ENCODE measurements around the gene KLK10. TPM values are rescaled to one million over a fixed set of nuclear protein-coding genes. Genes with fewer than 3 reads are reported as not detected.

Gene KLK10
- total RNA-seq, 2 experiments from 2014 or later, result not detected

DNA sequence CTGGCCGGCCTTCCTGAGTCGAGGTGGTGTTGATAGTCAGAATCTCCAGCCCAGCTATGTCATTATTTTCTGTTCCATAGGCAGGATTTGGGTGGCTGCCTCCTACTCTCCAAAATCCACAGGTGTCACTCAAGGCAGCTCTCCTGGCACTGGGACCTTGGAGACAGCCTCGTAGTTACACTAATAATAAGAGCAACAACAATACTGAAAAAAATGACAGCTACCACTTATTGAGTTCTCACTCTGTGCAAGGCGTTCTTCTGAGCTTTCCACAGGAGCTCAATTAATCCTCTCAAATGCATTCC is 27.5 kb upstream of the KLK10 start:
- Histone ChIP-seq H3K27ac (ENCODE audit: low read depth in 1 of 2, low read length in 2 of 2) (no peak overlapping the region), H3K4me3 (ENCODE audit: low read length) (no peak overlapping the region), H3K9me3 (ENCODE audit: control insufficient read depth in 1 of 2, insufficient read depth in 1 of 2, low read length in 2 of 2) (peaks cover 0 to 6% of the 10 kb centered on the region in 2 experiments), H3K4me1 (ENCODE audit: insufficient read depth, low read length) (no peaks in the 10 kb centered on the region), H3K27me3 (ENCODE audit: control insufficient read depth in 1 of 2, insufficient read depth in 2 of 2, low read length in 2 of 2) (peaks cover 3 to 6% of the 10 kb centered on the region in 2 experiments), H3K36me3 (ENCODE audit: insufficient read depth, low read length) (no peaks in the 10 kb centered on the region)
- no peak overlapping the region for H3K27ac Mint-ChIP-seq
- TF ChIP-seq, protein P1, sequence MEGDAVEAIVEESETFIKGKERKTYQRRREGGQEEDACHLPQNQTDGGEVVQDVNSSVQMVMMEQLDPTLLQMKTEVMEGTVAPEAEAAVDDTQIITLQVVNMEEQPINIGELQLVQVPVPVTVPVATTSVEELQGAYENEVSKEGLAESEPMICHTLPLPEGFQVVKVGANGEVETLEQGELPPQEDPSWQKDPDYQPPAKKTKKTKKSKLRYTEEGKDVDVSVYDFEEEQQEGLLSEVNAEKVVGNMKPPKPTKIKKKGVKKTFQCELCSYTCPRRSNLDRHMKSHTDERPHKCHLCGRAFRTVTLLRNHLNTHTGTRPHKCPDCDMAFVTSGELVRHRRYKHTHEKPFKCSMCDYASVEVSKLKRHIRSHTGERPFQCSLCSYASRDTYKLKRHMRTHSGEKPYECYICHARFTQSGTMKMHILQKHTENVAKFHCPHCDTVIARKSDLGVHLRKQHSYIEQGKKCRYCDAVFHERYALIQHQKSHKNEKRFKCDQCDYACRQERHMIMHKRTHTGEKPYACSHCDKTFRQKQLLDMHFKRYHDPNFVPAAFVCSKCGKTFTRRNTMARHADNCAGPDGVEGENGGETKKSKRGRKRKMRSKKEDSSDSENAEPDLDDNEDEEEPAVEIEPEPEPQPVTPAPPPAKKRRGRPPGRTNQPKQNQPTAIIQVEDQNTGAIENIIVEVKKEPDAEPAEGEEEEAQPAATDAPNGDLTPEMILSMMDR (IDR thresholded peaks at IDR 0.05), result no peak
- CTCF ChIA-PET, result no interaction called here
- H3K36me3 Mint-ChIP-seq (ENCODE audit: low read depth), result no peaks in the 10 kb centered on the region
- intact Hi-C loops (cut with DNase I, micrococcal nuclease), result no loop called here
- peaks cover 3% of the 10 kb centered on the region for H3K9me3 Mint-ChIP-seq
- ATAC-seq (ENCODE audit: poor library complexity) (no peak), DNase-seq (no peak)
- peaks cover 21% of the 10 kb centered on the region for H3K27me3 Mint-ChIP-seq
- POLR2A ChIA-PET, result no interaction called here
- no peaks in the 10 kb centered on the region for H3K4me1 Mint-ChIP-seq (ENCODE audit: low read depth)
- no peak overlapping the region for H3K4me3 Mint-ChIP-seq

DNA sequence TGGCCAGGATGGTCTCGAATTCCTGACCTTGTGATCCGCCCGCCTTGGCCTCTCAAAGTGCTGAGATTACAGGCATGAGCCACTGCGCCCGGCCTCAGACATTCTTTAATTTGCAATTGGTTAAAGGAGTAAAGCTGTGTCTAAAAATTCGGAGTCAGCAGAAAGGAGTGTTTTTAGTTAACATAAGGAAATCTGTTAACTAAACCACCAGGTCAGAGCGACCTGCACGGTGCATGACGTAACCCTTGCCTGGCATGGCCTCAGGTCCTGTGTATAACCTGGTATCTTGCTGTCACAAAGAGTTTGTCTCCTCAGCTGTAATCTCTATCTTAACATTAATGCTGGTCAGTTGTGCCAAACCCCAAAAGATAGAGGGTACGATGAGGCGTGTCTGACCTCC is 24.8 kb upstream of the KLK10 start:
- ChIA-PET POLR2A (no interaction called here), CTCF (no interaction called here)
- Histone ChIP-seq H3K27ac (ENCODE audit: low read depth in 1 of 2, low read length in 2 of 2) (no peak overlapping the region), H3K27me3 (ENCODE audit: control insufficient read depth in 1 of 2, insufficient read depth in 2 of 2, low read length in 2 of 2) (peaks cover 3 to 6% of the 10 kb centered on the region in 2 experiments), H3K9me3 (ENCODE audit: control insufficient read depth in 1 of 2, insufficient read depth in 1 of 2, low read length in 2 of 2) (peaks cover 0 to 4% of the 10 kb centered on the region in 2 experiments), H3K4me3 (ENCODE audit: low read length) (no peak overlapping the region), H3K36me3 (ENCODE audit: insufficient read depth, low read length) (no peaks in the 10 kb centered on the region), H3K4me1 (ENCODE audit: insufficient read depth, low read length) (no peaks in the 10 kb centered on the region)
- H3K9me3 Mint-ChIP-seq, result peaks cover 3% of the 10 kb centered on the region
- H3K36me3 Mint-ChIP-seq (ENCODE audit: low read depth), result no peaks in the 10 kb centered on the region
- ATAC-seq (ENCODE audit: poor library complexity) (no peak), DNase-seq (no peak)
- TF ChIP-seq, protein P1 (IDR thresholded peaks at IDR 0.05), result no peak
- no peak overlapping the region for H3K27ac Mint-ChIP-seq
- H3K27me3 Mint-ChIP-seq, result peaks cover 10% of the 10 kb centered on the region
- no peaks in the 10 kb centered on the region for H3K4me1 Mint-ChIP-seq (ENCODE audit: low read depth)
- H3K4me3 Mint-ChIP-seq, result no peak overlapping the region
- intact Hi-C loops (cut with DNase I, micrococcal nuclease), result no loop called here

DNA sequence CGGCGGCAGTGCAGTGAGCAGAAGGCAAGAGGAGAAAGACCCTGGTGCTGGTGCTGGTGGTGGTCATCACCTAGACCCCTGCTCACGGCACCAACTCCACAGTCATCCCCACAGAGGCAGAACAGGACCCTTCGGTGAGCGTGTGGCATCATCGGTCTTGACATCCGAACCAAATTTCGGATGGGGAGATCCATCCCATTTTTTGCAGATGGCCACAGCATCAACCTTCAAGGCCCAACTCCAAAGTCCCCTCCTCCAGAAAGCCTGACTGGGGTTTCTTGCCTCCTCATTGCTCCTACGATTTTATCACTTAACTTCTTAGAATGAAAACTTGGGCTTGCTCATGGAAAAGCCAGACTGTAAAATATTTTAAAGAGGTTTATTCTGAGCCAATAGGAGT is 24.0 kb upstream of the KLK10 start:
- no peaks in the 10 kb centered on the region for H3K36me3 Mint-ChIP-seq (ENCODE audit: low read depth)
- H3K27me3 Mint-ChIP-seq, result peaks cover 4% of the 10 kb centered on the region
- intact Hi-C loops (cut with DNase I, micrococcal nuclease), result no loop called here
- ATAC-seq (ENCODE audit: poor library complexity) (no peak), DNase-seq (no peak)
- H3K4me3 Mint-ChIP-seq, result no peak overlapping the region
- ChIA-PET POLR2A (no interaction called here), CTCF (no interaction called here)
- H3K9me3 ChIP-seq (ENCODE audit: control insufficient read depth in 1 of 2, insufficient read depth in 1 of 2, low read length in 2 of 2), result peaks cover 0 to 4% of the 10 kb centered on the region in 2 experiments
- H3K36me3 ChIP-seq (ENCODE audit: insufficient read depth, low read length), result no peaks in the 10 kb centered on the region
- no peaks in the 10 kb centered on the region for H3K9me3 Mint-ChIP-seq
- H3K27ac Mint-ChIP-seq, result no peak overlapping the region
- H3K4me3 ChIP-seq (ENCODE audit: low read length), result no peak overlapping the region
- H3K4me1 ChIP-seq (ENCODE audit: insufficient read depth, low read length), result no peaks in the 10 kb centered on the region
- no peak overlapping the region for H3K27ac ChIP-seq (ENCODE audit: low read depth in 1 of 2, low read length in 2 of 2)
- H3K27me3 ChIP-seq (ENCODE audit: control insufficient read depth in 1 of 2, insufficient read depth in 2 of 2, low read length in 2 of 2), result peaks cover 3 to 6% of the 10 kb centered on the region in 2 experiments
- H3K4me1 Mint-ChIP-seq (ENCODE audit: low read depth), result no peaks in the 10 kb centered on the region
- TF ChIP-seq, protein P1 (IDR thresholded peaks at IDR 0.05), result no peak
